ENCODE measurements around the gene FAM193A.

GRCh38 chr4:2572076-2572475 lies 35.6 kb downstream of the FAM193A start:
- TF ChIP-seq CTCF (IDR thresholded peaks at IDR 0.05; ENCODE audit: low read depth, low read length) = no peak
- TF ChIP-seq EZH2phosphoT487 (IDR thresholded peaks at IDR 0.05; ENCODE audit: low read depth) = no peak

All from OCI-LY3 (cell line).